Measurements from ENCODE around the gene TUBGCP3.

GRCh38 chr13:112601371-112601770, 13.4 kb upstream of the TUBGCP3 start:
- TF ChIP-seq CTCF (IDR thresholded peaks at IDR 0.05; ENCODE audit: low read depth, low read length, poor library complexity, severe bottlenecking) (no peak), EZH2phosphoT487 (IDR thresholded peaks at IDR 0.05; ENCODE audit: borderline replicate concordance, low read length) (no peak)

All from DOHH2 (cell line).